ENCODE measurements around the gene NQO2.
"Not testable (repeated sequence)": the region's sequence is repeated elsewhere in the genome, so short reads cannot be mapped to it uniquely, and the experiment has no call there.

NQO2 gene

GRCh38 chr6:3058957-3059356 is 59.3 kb downstream of the NQO2 start:
- DNase-seq (ENCODE audit: low read depth): no peak
- in situ Hi-C loops (cut with HindIII; ENCODE audit: low sequenced_read_pairs): no loop called here
- no peak for TF ChIP-seq CTCF (IDR thresholded peaks at IDR 0.05; ENCODE audit: low read depth, low read length, missing control alignments)
- no peak overlapping the region for H3K4me3 ChIP-seq (ENCODE audit: low read depth, low read length)

- DNase-seq (ENCODE audit: low read depth); H3K4me3 ChIP-seq (ENCODE audit: low read depth, low read length); in situ Hi-C loops (cut with HindIII; ENCODE audit: low sequenced_read_pairs): not testable (repeated sequence)
Observed at GRCh38 chr6:3060092-3060491, 60.4 kb downstream of the NQO2 start.

GRCh38 chr6:3061501-3061941 is 61.8 kb downstream of the NQO2 start:
- in situ Hi-C loops (cut with HindIII; ENCODE audit: low sequenced_read_pairs): no loop called here
- peak; percentile 74 for DNase-seq (ENCODE audit: low read depth)
- peak; percentile 42 for TF ChIP-seq CTCF (IDR thresholded peaks at IDR 0.05; ENCODE audit: low read depth, low read length, missing control alignments)

GRCh38 chr6:3063340-3063732 is 63.6 kb downstream of the NQO2 start:
- in situ Hi-C loops (cut with HindIII; ENCODE audit: low sequenced_read_pairs); DNase-seq (ENCODE audit: low read depth): not testable (repeated sequence)
- peak overlapping the region; percentile 66 for H3K4me3 ChIP-seq (ENCODE audit: low read depth, low read length)

More at GRCh38 chr6:3061501-3061941, 61.8 kb downstream of the NQO2 start:
- H3K4me3 ChIP-seq (ENCODE audit: low read depth, low read length): no peak overlapping the region

- in situ Hi-C loops (cut with HindIII; ENCODE audit: low sequenced_read_pairs): no loop called here
- TF ChIP-seq CTCF (IDR thresholded peaks at IDR 0.05; ENCODE audit: low read depth, low read length, missing control alignments): no peak
- H3K4me3 ChIP-seq (ENCODE audit: low read depth, low read length): peak overlapping the region; percentile 66
- DNase-seq (ENCODE audit: low read depth): peak; percentile 74
Observed at GRCh38 chr6:3063733-3064700, 64.3 kb downstream of the NQO2 start.

GRCh38 chr6:3068329-3069214 is 68.9 kb downstream of the NQO2 start, which contains the start of gene RIPK1:
RIPK1 (plus strand) TSS chr6:3068494; CDS start chr6:3076824, 8,330 bp downstream.
- peak; percentile 42 for TF ChIP-seq CTCF (IDR thresholded peaks at IDR 0.05; ENCODE audit: low read depth, low read length, missing control alignments)
- DNase-seq (ENCODE audit: low read depth): peak; percentile 43
- H3K4me3 ChIP-seq (ENCODE audit: low read depth, low read length): peak within 1 kb of the TSS; percentile 68
- in situ Hi-C loops (cut with HindIII; ENCODE audit: low sequenced_read_pairs): no loop called here

Measured in astrocyte of the cerebellum (primary cell).